ENCODE data around the gene TRPM3.

- TF ChIP-seq CTCF (IDR thresholded peaks at IDR 0.05) (no peak), POLR2A (IDR thresholded peaks at IDR 0.05) (no peak)
Observed at GRCh38 chr9:70635790-70636189, 485.6 kb downstream of the TRPM3 start.

All from adrenal gland (tissue), 5 donors.